NK-92 (cell line): ENCODE results near the gene NUDT22.

Source experiments
- DNase-seq: peaks from one replicate; lab custom pipeline; 2025; ENCODE audit not compliant: unreplicated experiment; lab: John Stamatoyannopoulos, UW

The NUDT22 gene

GRCh38 chr11:64225608-64226506 is at the start of gene NUDT22, which contains the start of gene TRPT1:
TSS of gene NUDT22 (plus strand) at chr11:64226274. CDS start at chr11:64226653, 379 bp downstream.
TSS of gene TRPT1 (minus strand) at chr11:64226186. CDS start at chr11:64225860, 326 bp downstream.
- DNase-seq = peak; percentile 47

GRCh38 chr11:64176751-64177150 is 49.3 kb upstream of the NUDT22 start:
- no peak for DNase-seq

- no peak for DNase-seq
Observed at GRCh38 chr11:64178203-64178602, 47.9 kb upstream of the NUDT22 start.

- DNase-seq = no peak
Observed at GRCh38 chr11:64178951-64179639, 47.0 kb upstream of the NUDT22 start.

GRCh38 chr11:64180891-64181290 is 45.2 kb upstream of the NUDT22 start:
- no peak for DNase-seq

- DNase-seq = no peak
Observed at GRCh38 chr11:64181506-64182411, 44.3 kb upstream of the NUDT22 start.

- no peak for DNase-seq
Observed at GRCh38 chr11:64183890-64184289, 42.2 kb upstream of the NUDT22 start.

GRCh38 chr11:64185175-64185692 is 40.8 kb upstream of the NUDT22 start:
- DNase-seq = no peak

GRCh38 chr11:64185693-64186491 is 40.2 kb upstream of the NUDT22 start, which contains the start of gene STIP1:
TSS of gene STIP1 (plus strand) at chr11:64186171. CDS start at chr11:64186262, 91 bp downstream.
- DNase-seq = peak; percentile 98

- DNase-seq = no peak
Observed at GRCh38 chr11:64186492-64187165, 39.4 kb upstream of the NUDT22 start.

GRCh38 chr11:64192434-64192833 is 33.6 kb upstream of the NUDT22 start:
- DNase-seq = no peak

GRCh38 chr11:64196626-64197025 is 29.4 kb upstream of the NUDT22 start:
- no peak for DNase-seq

GRCh38 chr11:64198511-64198910 is 27.6 kb upstream of the NUDT22 start:
- DNase-seq = no peak

- no peak for DNase-seq
Observed at GRCh38 chr11:64201543-64201942, 24.5 kb upstream of the NUDT22 start.

GRCh38 chr11:64202992-64203391 is 23.1 kb upstream of the NUDT22 start:
- DNase-seq = no peak

- DNase-seq = no peak
Observed at GRCh38 chr11:64203421-64204079, 22.5 kb upstream of the NUDT22 start.

- no peak for DNase-seq
Observed at GRCh38 chr11:64204080-64204440, 22.0 kb upstream of the NUDT22 start.

GRCh38 chr11:64204464-64204989 is 21.5 kb upstream of the NUDT22 start:
- peak; percentile 42 for DNase-seq
